HepG2 (cell line): ENCODE results near the gene TTLL12. TPM values are rescaled to one million over a fixed set of nuclear protein-coding genes. Genes with fewer than 3 reads are reported as not detected.

Source experiments
- ATAC-seq: fragments of 200-7000 bp; cut with Tn5 transposase; 3 replicates; pipeline ENCODE4 v1.9.1; 2020; ENCODE audit warnings: mild to moderate bottlenecking, moderate library complexity
- BruUV-seq: library from RNA; stranded (reverse); fragments of 400-500 nt; replicated peaks from 2 replicates; lab custom pipeline; 2021; lab: Mats Ljungman, UMichigan
- CTCF ChIA-PET: fragments of 300-600 bp; formaldehyde crosslinking; extraction: SDS; loops from one replicate; lab custom pipeline; 2021; ENCODE audit warnings: low total read pairs, inconsistent platforms, low intra/inter-chr PET ratio; lab: Yijun Ruan, JAX
- POLR2A ChIA-PET: fragments of 350-600 bp; sonication (Branson Sonifier 250); formaldehyde crosslinking; loops from one replicate; lab custom pipeline; 2020; ENCODE audit warnings: antibody characterized with exemption, inconsistent platforms; lab: Yijun Ruan, JAX
- DNase-seq: peaks from one replicate; pipeline ENCODE4 v3.0.0-alpha.2; 2015; ENCODE audit warnings: low spot score
- FAIRE-seq: peaks from 3 replicates; lab custom pipeline; 2011; peaks lifted over from hg19 to GRCh38; lab: Jason Lieb, UNC
- H2AFZ ChIP-seq: one replicate; pipeline ENCODE4 v1.6.1; 2011; ENCODE audit warnings: low read length, inconsistent platforms
- H3K27ac ChIP-seq: fragments of 300-600 bp; 3 replicates; pipeline ENCODE4 v1.8.0; 2011; ENCODE audit warnings: mixed run types, mild to moderate bottlenecking, mixed read lengths, low read length, inconsistent platforms; ENCODE audit not compliant: insufficient read depth; ENCODE audit errors: extremely low read length
- H3K27me3 ChIP-seq, 2 experiments: fragments of 200-600 bp in 1 of 2; 2 replicates in 1 of 2; 3 replicates in 1 of 2; pipeline versions ENCODE4 v1.6.0 to v1.8.0; 2011; ENCODE audit warnings: low read length in 2 of 2, mild to moderate bottlenecking in 2 of 2, moderate library complexity in 2 of 2, inconsistent platforms in 1 of 2; ENCODE audit not compliant: insufficient read depth in 2 of 2, control insufficient read depth in 1 of 2
- H3K36me3 ChIP-seq, 2 experiments: fragments of 200-600 bp in 1 of 2; replicated peaks in 1 of 2; 2 replicates in 1 of 2; 3 replicates in 1 of 2; pipeline versions ENCODE4 v1.5.1 to v1.8.0; 2011; ENCODE audit warnings: low read length in 2 of 2, inconsistent platforms in 1 of 2; ENCODE audit not compliant: insufficient read depth in 2 of 2, control insufficient read depth in 1 of 2
- H3K4me1 ChIP-seq: 2 replicates; pipeline ENCODE4 v1.5.1; 2012; ENCODE audit warnings: low read length, inconsistent platforms; ENCODE audit not compliant: insufficient read depth
- H3K4me2 ChIP-seq: 2 replicates; pipeline ENCODE4 v1.6.0; 2011; ENCODE audit warnings: low read depth, low read length, inconsistent platforms
- H3K4me3 ChIP-seq, 3 experiments: fragments of 200-600 bp in 1 of 3; sonication (generic), shearing (Covaris generic) in 1 of 3; replicated peaks in 1 of 3; 2 replicates each; pipeline ENCODE4 v1.5.1; 2011 to 2016; ENCODE audit warnings: low read length in 3 of 3, inconsistent platforms in 2 of 3, low read depth in 2 of 3, mild to moderate bottlenecking in 2 of 3, control low read depth in 1 of 3, mixed read lengths in 1 of 3; ENCODE audit not compliant: insufficient read depth in 1 of 3
- H3K79me2 ChIP-seq: one replicate; pipeline ENCODE4 v1.6.1; 2011; ENCODE audit warnings: low read length, inconsistent platforms; ENCODE audit not compliant: insufficient read depth
- H3K9ac ChIP-seq: 2 replicates; pipeline ENCODE4 v1.6.0; 2011; ENCODE audit warnings: mild to moderate bottlenecking, low read depth, low read length, inconsistent platforms; ENCODE audit not compliant: insufficient read depth
- H3K9me3 ChIP-seq: 2 replicates; pipeline ENCODE4 v1.5.1; 2012; ENCODE audit warnings: mild to moderate bottlenecking, low read length
- H4K20me1 ChIP-seq: 2 replicates; pipeline ENCODE4 v1.6.0; 2011; ENCODE audit warnings: inconsistent platforms, mild to moderate bottlenecking, low read length, moderate library complexity; ENCODE audit not compliant: insufficient read depth
- ARHGAP35 ChIP-seq: sonication (generic); formaldehyde crosslinking; IDR thresholded peaks from 2 replicates; pipeline ENCODE4 v1.9.0; 2022; ENCODE audit warnings: mild to moderate bottlenecking, inconsistent platforms, moderate library complexity, missing genetic modification reagents, borderline replicate concordance
- BCL6 ChIP-seq: IDR thresholded peaks from 2 replicates; pipeline ENCODE4 v1.6.1; 2016; ENCODE audit warnings: missing genetic modification reagents, missing compliant biosample characterization
- CCAR2 ChIP-seq: fragments of 200-400 bp; formaldehyde crosslinking; optimal IDR thresholded peaks from 2 replicates; pipeline ENCODE3; 2018; ENCODE audit warnings: low read depth, mild to moderate bottlenecking, low read length, moderate library complexity
- DR1 ChIP-seq: sonication (generic); formaldehyde crosslinking; IDR thresholded peaks from 2 replicates; pipeline ENCODE4 v1.8.0; 2021; ENCODE audit warnings: mild to moderate bottlenecking, missing genetic modification reagents, inconsistent platforms
- FOXM1 ChIP-seq: sonication (generic); formaldehyde crosslinking; IDR thresholded peaks from 2 replicates; pipeline ENCODE4 v1.5.0; 2020; ENCODE audit warnings: missing genetic modification reagents
- GZF1 ChIP-seq: sonication (generic); formaldehyde crosslinking; IDR thresholded peaks from 2 replicates; pipeline ENCODE4 v1.5.1; 2020; ENCODE audit warnings: mild to moderate bottlenecking, missing genetic modification reagents
- IRF2 ChIP-seq: IDR thresholded peaks from 2 replicates; pipeline ENCODE4 v1.6.1; 2018; ENCODE audit warnings: missing genetic modification reagents, missing compliant biosample characterization
- MAX ChIP-seq: IDR thresholded peaks from 2 replicates; pipeline ENCODE4 v1.6.1; 2012; ENCODE audit warnings: inconsistent platforms
- REXO4 ChIP-seq: sonication (generic); formaldehyde crosslinking; IDR thresholded peaks from 2 replicates; pipeline ENCODE4 v1.8.0; 2022; ENCODE audit warnings: missing genetic modification reagents, mild to moderate bottlenecking, borderline replicate concordance
- SP140L ChIP-seq: sonication (generic); formaldehyde crosslinking; IDR thresholded peaks from 2 replicates; pipeline ENCODE4 v1.4.0; 2020; ENCODE audit warnings: missing genetic modification reagents, borderline replicate concordance
- SRY ChIP-seq: sonication (generic); formaldehyde crosslinking; IDR thresholded peaks from 2 replicates; pipeline ENCODE4 v1.8.0; 2022; ENCODE audit warnings: mild to moderate bottlenecking, missing genetic modification reagents
- THAP7 ChIP-seq: sonication (generic); formaldehyde crosslinking; IDR thresholded peaks from 2 replicates; pipeline ENCODE4 v1.8.1; 2023; ENCODE audit warnings: mild to moderate bottlenecking, missing genetic modification reagents
- ZKSCAN1 ChIP-seq: fragments of 150-350 bp; IDR thresholded peaks from 2 replicates; pipeline ENCODE4 v1.6.1; 2014; ENCODE audit warnings: low read length
- ZNF251 ChIP-seq: sonication (generic); formaldehyde crosslinking; IDR thresholded peaks from 2 replicates; pipeline ENCODE4 v1.9.0; 2021; ENCODE audit warnings: mild to moderate bottlenecking, missing genetic modification reagents
- ZNF382 ChIP-seq: sonication (generic); formaldehyde crosslinking; IDR thresholded peaks from 2 replicates; pipeline ENCODE4 v1.5.0; 2020; ENCODE audit warnings: missing genetic modification reagents, mild to moderate bottlenecking, borderline replicate concordance
- ZNF558 ChIP-seq: sonication (generic); formaldehyde crosslinking; IDR thresholded peaks from 2 replicates; pipeline ENCODE4 v1.9.0; 2022; ENCODE audit warnings: mild to moderate bottlenecking, missing genetic modification reagents, borderline replicate concordance
- ZNF784 ChIP-seq: sonication (generic); formaldehyde crosslinking; IDR thresholded peaks from 2 replicates; pipeline ENCODE4 v1.5.1; 2020; ENCODE audit warnings: missing genetic modification reagents, mild to moderate bottlenecking, borderline replicate concordance
- ZNF792 ChIP-seq: IDR thresholded peaks from 2 replicates; pipeline ENCODE4 v1.6.1; 2016
- WGBS: methylation state at CpG from one replicate; pipeline ENCODE4 v1.1.6; 2017; ENCODE audit warnings: low lambda C conversion rate; 5-methylcytosine and 5-hydroxymethylcytosine counted together
- in situ Hi-C: cut with HindIII; loops from 2 replicates; pipeline ENCODE4 v1.10.0; 2017; ENCODE audit warnings: low pct_unique_long_range_greater_than_20kb; ENCODE audit not compliant: extremely low pct_ligation_motif_present
- intact Hi-C: fragments of 100-400 bp; cut with micrococcal nuclease; formaldehyde crosslinking; loops from one replicate; pipeline ENCODE4 v1.10.0; 2022; ENCODE audit not compliant: unreplicated experiment
- polyA plus RNA-seq, 8 experiments: library from polyadenylated mRNA; depleted of rRNA in 3 of 8; stranded (reverse) in 7 of 8; unstranded in 1 of 8; fragments of >200 nt; fragmentation: Illumina TruSeq in 4 of 8; extraction: Trizol in 4 of 8; gene quantifications; 2 replicates each; pipeline versions ENCODE4 v1.2.1 to v1.2.3, GENCODE V29; 2011 to 2016; ENCODE audit warnings: low read depth in 4 of 8, missing spikeins in 1 of 8, mixed read lengths in 1 of 8; ENCODE audit not compliant: insufficient read depth in 1 of 8
- total RNA-seq, 5 experiments: library from RNA; depleted of rRNA; stranded (reverse); fragments of >200 nt; fragmentation: Illumina TruSeq; extraction: Trizol; gene quantifications; 2 replicates each; pipeline ENCODE4 v1.2.3, GENCODE V29; 2016; ENCODE audit warnings: low read depth in 1 of 5
- TF ChIP-seq, protein P1 (sequence below): sonication (generic); formaldehyde crosslinking; IDR thresholded peaks from 2 replicates; pipeline ENCODE4 v1.4.0; 2020; ENCODE audit warnings: mild to moderate bottlenecking, missing genetic modification reagents
- TF ChIP-seq, protein P2 (sequence below): sonication (generic); formaldehyde crosslinking; IDR thresholded peaks from 2 replicates; pipeline ENCODE4 v1.8.1; 2022; ENCODE audit warnings: mild to moderate bottlenecking, missing genetic modification reagents

The TTLL12 gene
- total and polyA plus RNA-seq, 2 of the 13 experiments (the other 11 are each of a cell fraction or from before 2014, with no cell fraction given) = 11.9 to 38.1 TPM

GRCh38 chr22:43210631-43211515 lies 23.9 kb upstream of the TTLL12 start (continued):
- TF ChIP-seq, protein P1, sequence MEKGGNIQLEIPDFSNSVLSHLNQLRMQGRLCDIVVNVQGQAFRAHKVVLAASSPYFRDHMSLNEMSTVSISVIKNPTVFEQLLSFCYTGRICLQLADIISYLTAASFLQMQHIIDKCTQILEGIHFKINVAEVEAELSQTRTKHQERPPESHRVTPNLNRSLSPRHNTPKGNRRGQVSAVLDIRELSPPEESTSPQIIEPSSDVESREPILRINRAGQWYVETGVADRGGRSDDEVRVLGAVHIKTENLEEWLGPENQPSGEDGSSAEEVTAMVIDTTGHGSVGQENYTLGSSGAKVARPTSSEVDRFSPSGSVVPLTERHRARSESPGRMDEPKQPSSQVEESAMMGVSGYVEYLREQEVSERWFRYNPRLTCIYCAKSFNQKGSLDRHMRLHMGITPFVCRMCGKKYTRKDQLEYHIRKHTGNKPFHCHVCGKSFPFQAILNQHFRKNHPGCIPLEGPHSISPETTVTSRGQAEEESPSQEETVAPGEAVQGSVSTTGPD (CRISPR knock-in tag) = no peak
- TF ChIP-seq, protein P2, sequence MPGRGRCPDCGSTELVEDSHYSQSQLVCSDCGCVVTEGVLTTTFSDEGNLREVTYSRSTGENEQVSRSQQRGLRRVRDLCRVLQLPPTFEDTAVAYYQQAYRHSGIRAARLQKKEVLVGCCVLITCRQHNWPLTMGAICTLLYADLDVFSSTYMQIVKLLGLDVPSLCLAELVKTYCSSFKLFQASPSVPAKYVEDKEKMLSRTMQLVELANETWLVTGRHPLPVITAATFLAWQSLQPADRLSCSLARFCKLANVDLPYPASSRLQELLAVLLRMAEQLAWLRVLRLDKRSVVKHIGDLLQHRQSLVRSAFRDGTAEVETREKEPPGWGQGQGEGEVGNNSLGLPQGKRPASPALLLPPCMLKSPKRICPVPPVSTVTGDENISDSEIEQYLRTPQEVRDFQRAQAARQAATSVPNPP (CRISPR knock-in tag) = no peak
- TF ChIP-seq MAX = no peak

- POLR2A ChIA-PET = no interaction called here
These were observed 23.0 kb upstream of the TTLL12 start for GRCh38 chr22:43209971-43210370.

More at GRCh38 chr22:43209971-43210370, 23.0 kb upstream of the TTLL12 start:
- no TSS peak for BruUV-seq
- no peaks in the 10 kb centered on the region for H3K36me3 ChIP-seq
- CTCF ChIA-PET = no interaction called here
- H3K9ac ChIP-seq = no peak overlapping the region
- H3K27me3 ChIP-seq = peaks cover 15 to 65% of the 10 kb centered on the region in 2 experiments; a peak in 4 of 5 replicates
- no peaks in the 10 kb centered on the region for H4K20me1 ChIP-seq
- no peak for ATAC-seq
- no peak overlapping the region for H3K4me3 ChIP-seq
- H3K4me2 ChIP-seq = no peak overlapping the region
- H3K79me2 ChIP-seq = no peaks in the 10 kb centered on the region
- no peaks in the 10 kb centered on the region for H3K9me3 ChIP-seq
- TF ChIP-seq DR1 (CRISPR knock-in tag) = no peak
- TF ChIP-seq CCAR2 = no peak
- TF ChIP-seq SP140L (CRISPR knock-in tag) = no peak
- TF ChIP-seq BCL6 (CRISPR knock-in tag) = no peak
- no peak for TF ChIP-seq IRF2
- no peak for TF ChIP-seq ARHGAP35 (CRISPR knock-in tag)
- TF ChIP-seq SRY (CRISPR knock-in tag) = no peak
- TF ChIP-seq ZNF792 (CRISPR knock-in tag) = no peak
- TF ChIP-seq REXO4 (CRISPR knock-in tag) = no peak
- TF ChIP-seq ZNF251 (CRISPR knock-in tag) = no peak
- TF ChIP-seq ZNF382 = no peak
- no peak for TF ChIP-seq ZNF784 (CRISPR knock-in tag)
- no peak for TF ChIP-seq THAP7 (CRISPR knock-in tag)
- no peak for TF ChIP-seq FOXM1 (CRISPR knock-in tag)
- no peak for TF ChIP-seq GZF1 (CRISPR knock-in tag)
- TF ChIP-seq ZNF558 (CRISPR knock-in tag) = no peak
- no peak for TF ChIP-seq ZKSCAN1
- no peaks in the 10 kb centered on the region for H3K4me1 ChIP-seq
- FAIRE-seq = no peak
- intact Hi-C loops = no loop called here
- DNase-seq = no peak
- H2AFZ ChIP-seq = no peak overlapping the region
- no peak overlapping the region for H3K27ac ChIP-seq
- in situ Hi-C loops = no loop called here
- 43% methylated on average over 6 of the region's 22 CpGs for WGBS
